Loucy (cell line): ENCODE results near the gene CD180.

Experiments used
- EZH2phosphoT487 ChIP-seq: fragments of 200-600 bp; IDR thresholded peaks from 2 replicates; pipeline ENCODE4 v1.6.1; 2018; ENCODE audit warnings: antibody characterized with exemption, mild to moderate bottlenecking, moderate library complexity, borderline replicate concordance
- TF ChIP-seq, protein P1 (sequence below): fragments of 200-600 bp; sonication (generic); conservative IDR thresholded peaks from 2 replicates; pipeline ENCODE4 v1.5.1; 2014; ENCODE audit warnings: mild to moderate bottlenecking, antibody characterized with exemption, low read length

DNA sequence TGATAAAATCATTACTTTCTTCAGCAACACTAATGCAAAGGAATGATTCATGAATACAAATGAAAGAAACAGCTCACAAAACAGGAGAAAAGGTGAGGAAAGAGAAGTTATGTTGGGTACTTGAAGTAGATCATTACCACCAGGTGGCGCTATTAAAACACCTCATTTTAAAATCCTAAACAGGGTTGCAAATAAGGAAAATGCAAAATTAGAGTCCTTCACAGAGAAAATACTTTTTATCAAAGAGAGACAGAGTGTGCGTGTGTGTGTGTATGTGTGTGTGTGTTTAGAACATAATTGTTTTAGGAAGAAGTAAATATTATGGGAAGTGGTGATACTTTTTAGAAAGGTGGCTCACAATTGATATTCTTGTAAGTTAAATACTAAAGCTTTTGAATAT lies 49.5 kb upstream of the CD180 start:
- TF ChIP-seq, protein P1, sequence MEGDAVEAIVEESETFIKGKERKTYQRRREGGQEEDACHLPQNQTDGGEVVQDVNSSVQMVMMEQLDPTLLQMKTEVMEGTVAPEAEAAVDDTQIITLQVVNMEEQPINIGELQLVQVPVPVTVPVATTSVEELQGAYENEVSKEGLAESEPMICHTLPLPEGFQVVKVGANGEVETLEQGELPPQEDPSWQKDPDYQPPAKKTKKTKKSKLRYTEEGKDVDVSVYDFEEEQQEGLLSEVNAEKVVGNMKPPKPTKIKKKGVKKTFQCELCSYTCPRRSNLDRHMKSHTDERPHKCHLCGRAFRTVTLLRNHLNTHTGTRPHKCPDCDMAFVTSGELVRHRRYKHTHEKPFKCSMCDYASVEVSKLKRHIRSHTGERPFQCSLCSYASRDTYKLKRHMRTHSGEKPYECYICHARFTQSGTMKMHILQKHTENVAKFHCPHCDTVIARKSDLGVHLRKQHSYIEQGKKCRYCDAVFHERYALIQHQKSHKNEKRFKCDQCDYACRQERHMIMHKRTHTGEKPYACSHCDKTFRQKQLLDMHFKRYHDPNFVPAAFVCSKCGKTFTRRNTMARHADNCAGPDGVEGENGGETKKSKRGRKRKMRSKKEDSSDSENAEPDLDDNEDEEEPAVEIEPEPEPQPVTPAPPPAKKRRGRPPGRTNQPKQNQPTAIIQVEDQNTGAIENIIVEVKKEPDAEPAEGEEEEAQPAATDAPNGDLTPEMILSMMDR: peak; percentile 90
- no peak for TF ChIP-seq EZH2phosphoT487
